Measurements from ENCODE around the gene CSF2. TPM values are rescaled to one million over a fixed set of nuclear protein-coding genes. Genes with fewer than 3 reads are reported as not detected.

The CSF2 gene
- total RNA-seq, 3 donors from 2014 or later (not counting 1 experiment from before 2014, with no cell fraction given) = 0.65 to 1.2 (median 0.82) TPM

DNA sequence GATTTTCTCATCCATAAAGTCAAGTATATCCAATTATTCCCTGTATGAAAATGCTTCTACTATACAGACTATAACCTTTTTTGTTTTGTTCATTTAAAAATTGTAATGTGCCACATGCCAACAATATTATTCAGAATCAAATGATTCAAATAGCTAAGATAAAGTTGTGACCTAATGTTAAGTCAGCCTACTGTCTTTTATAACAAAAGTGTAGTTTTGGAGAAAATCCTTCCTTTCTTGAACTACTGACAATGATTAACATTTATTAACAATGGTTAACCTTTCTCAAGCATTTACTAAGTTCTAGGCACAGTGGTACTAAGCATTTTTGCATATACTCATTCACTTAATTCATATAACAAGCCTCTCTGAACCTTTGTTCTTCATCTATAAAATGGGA is 25.0 kb downstream of the CSF2 start:
- Histone ChIP-seq H3K36me3 (ENCODE audit: control insufficient read depth, insufficient read depth, low read length) (no peaks in the 10 kb centered on the region), H3K9me3 (ENCODE audit: control insufficient read depth, insufficient read depth, low read length) (no peaks in the 10 kb centered on the region), H3K4me3 (ENCODE audit: low read length) (no peak overlapping the region), H3K4me1 (ENCODE audit: control insufficient read depth, insufficient read depth, low read length) (peaks cover 68% of the 10 kb centered on the region), H3K27me3 (ENCODE audit: control insufficient read depth, insufficient read depth, low read length) (no peaks in the 10 kb centered on the region), H3K27ac (ENCODE audit: low read length) (peak overlapping the region; percentile 0)
- TF ChIP-seq CTCF (IDR thresholded peaks at IDR 0.05) = no peak
- intact Hi-C loops (cut with micrococcal nuclease) = loop anchor here (2.0 kb wide), 2 partner anchors 16 to 72 kb away; no protein-coding TSS in a partner anchor
- peaks cover 77 to 85% of the 10 kb centered on the region in 2 donors for H3K4me1 Mint-ChIP-seq
- peaks cover 5 to 6% of the 10 kb centered on the region in 2 donors for H3K27me3 Mint-ChIP-seq (ENCODE audit: low read depth in 2 of 2)
- no peaks in the 10 kb centered on the region for H3K9me3 Mint-ChIP-seq
- peak overlapping the region; percentile 81 for H3K4me3 Mint-ChIP-seq
- H3K27ac Mint-ChIP-seq = peak overlapping the region; percentile 92
- no peaks in the 10 kb centered on the region for H3K36me3 Mint-ChIP-seq
- DNase-seq = no peak
- no peak for ATAC-seq

- Mint-ChIP-seq H3K27me3 (ENCODE audit: low read depth in 2 of 2) (peaks cover under 1% of the 10 kb centered on the region in 2 donors), H3K4me3 (peak overlapping the region; percentile 81), H3K4me1 (peaks cover 77 to 85% of the 10 kb centered on the region in 2 donors), H3K9me3 (no peaks in the 10 kb centered on the region), H3K36me3 (no peaks in the 10 kb centered on the region), H3K27ac (peak overlapping the region; percentile 92)
- DNase-seq (peak; percentile 64 to 65), ATAC-seq (peak; percentile 50 to 73 (median 59))
- H3K4me1 ChIP-seq (ENCODE audit: control insufficient read depth, insufficient read depth, low read length) = peaks cover 72% of the 10 kb centered on the region
- H3K4me3 ChIP-seq (ENCODE audit: low read length) = no peak overlapping the region
- H3K9me3 ChIP-seq (ENCODE audit: control insufficient read depth, insufficient read depth, low read length) = no peaks in the 10 kb centered on the region
- no peaks in the 10 kb centered on the region for H3K36me3 ChIP-seq (ENCODE audit: control insufficient read depth, insufficient read depth, low read length)
- intact Hi-C loops (cut with micrococcal nuclease) = loop anchor here (2.0 kb wide), 2 partner anchors 16 to 72 kb away; no protein-coding TSS in a partner anchor
- 31% methylated on average over 5 of the region's 5 CpGs for WGBS (ENCODE audit: insufficient coverage)
- TF ChIP-seq CTCF (IDR thresholded peaks at IDR 0.05) = no peak
- peak overlapping the region; percentile 16 for H3K27ac ChIP-seq (ENCODE audit: low read length)
- H3K27me3 ChIP-seq (ENCODE audit: control insufficient read depth, insufficient read depth, low read length) = no peaks in the 10 kb centered on the region
Observed at GRCh38 chr5:132099076-132099748, 25.6 kb downstream of the CSF2 start.

DNA sequence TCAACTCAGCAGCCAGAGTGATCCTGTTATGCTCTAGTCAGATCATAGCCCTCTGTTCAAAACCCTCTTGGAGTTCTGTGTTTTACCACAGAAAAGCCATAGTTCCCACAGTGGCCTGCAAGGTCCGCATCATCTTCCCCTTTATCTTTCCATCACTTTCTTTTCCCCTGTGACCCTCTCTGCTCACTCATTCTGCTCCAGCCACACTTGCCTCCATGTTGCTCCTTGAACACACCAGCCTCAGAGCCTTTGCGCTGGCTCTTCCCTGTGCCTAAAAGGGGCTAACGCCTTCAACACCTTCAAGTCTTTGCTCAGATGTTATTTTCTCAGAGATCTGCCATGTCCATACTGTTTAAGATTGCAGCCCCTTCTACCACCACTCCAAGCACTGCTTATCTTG is 26.3 kb downstream of the CSF2 start:
- Histone ChIP-seq H3K36me3 (ENCODE audit: control insufficient read depth, insufficient read depth, low read length) (no peaks in the 10 kb centered on the region), H3K9me3 (ENCODE audit: control insufficient read depth, insufficient read depth, low read length) (no peaks in the 10 kb centered on the region), H3K27ac (ENCODE audit: low read length) (no peak overlapping the region), H3K4me1 (ENCODE audit: control insufficient read depth, insufficient read depth, low read length) (peaks cover 72% of the 10 kb centered on the region), H3K27me3 (ENCODE audit: control insufficient read depth, insufficient read depth, low read length) (no peaks in the 10 kb centered on the region), H3K4me3 (ENCODE audit: low read length) (no peak overlapping the region)
- Mint-ChIP-seq H3K36me3 (no peaks in the 10 kb centered on the region), H3K27ac (peak overlapping the region; percentile 92), H3K4me1 (peaks cover 80 to 88% of the 10 kb centered on the region in 2 donors), H3K27me3 (ENCODE audit: low read depth in 2 of 2) (no peaks in the 10 kb centered on the region), H3K4me3 (peak overlapping the region; percentile 81), H3K9me3 (no peaks in the 10 kb centered on the region)
- 73% methylated on average over 3 of the region's 3 CpGs for WGBS (ENCODE audit: insufficient coverage)
- no peak for ATAC-seq
- no peak for TF ChIP-seq CTCF (IDR thresholded peaks at IDR 0.05)
- DNase-seq = no peak
- intact Hi-C loops (cut with micrococcal nuclease) = loop anchor here (2.0 to 10.0 kb wide), 4 partner anchors 15 to 815 kb away; partner anchors contain the start of gene IL3

All from natural killer cell (primary cell).